Measurements from ENCODE around the gene ITCH.

ITCH gene

DNA sequence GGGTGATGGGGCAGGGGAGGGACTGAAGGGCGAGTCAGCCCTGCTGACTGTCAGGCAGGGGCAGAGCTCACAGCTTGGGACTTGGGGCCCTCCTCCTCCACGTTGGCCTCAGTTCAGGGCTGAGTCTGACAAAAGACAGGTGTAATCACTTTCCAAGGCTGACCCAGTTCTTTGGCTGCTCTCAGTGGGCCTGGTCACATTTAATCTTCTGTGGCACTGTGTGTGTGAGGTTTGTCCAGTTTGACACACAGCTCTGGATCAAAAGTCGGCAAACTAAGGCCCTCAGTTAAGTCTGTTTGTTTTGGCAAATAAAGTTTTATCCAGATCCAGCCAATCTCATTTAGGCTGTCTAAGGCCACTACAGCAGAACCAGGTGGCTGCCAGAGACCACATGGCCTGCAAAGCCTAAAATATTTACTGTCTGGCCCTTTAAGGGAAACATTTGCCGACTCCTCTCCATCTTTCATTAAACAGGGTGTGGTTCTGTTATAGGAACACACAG, 190.3 kb downstream of the ITCH start:
- no peak for DNase-seq (ENCODE audit: low spot score)
- ChIA-PET POLR2A (ENCODE audit: low non-redundant PET) (no interaction called here), CTCF (interaction anchor here (0.6 to 1.2 kb wide), 4 partner anchors 93 to 241 kb away, joined by 3 read pairs; no protein-coding TSS in a partner anchor)
- TF ChIP-seq, protein P1, sequence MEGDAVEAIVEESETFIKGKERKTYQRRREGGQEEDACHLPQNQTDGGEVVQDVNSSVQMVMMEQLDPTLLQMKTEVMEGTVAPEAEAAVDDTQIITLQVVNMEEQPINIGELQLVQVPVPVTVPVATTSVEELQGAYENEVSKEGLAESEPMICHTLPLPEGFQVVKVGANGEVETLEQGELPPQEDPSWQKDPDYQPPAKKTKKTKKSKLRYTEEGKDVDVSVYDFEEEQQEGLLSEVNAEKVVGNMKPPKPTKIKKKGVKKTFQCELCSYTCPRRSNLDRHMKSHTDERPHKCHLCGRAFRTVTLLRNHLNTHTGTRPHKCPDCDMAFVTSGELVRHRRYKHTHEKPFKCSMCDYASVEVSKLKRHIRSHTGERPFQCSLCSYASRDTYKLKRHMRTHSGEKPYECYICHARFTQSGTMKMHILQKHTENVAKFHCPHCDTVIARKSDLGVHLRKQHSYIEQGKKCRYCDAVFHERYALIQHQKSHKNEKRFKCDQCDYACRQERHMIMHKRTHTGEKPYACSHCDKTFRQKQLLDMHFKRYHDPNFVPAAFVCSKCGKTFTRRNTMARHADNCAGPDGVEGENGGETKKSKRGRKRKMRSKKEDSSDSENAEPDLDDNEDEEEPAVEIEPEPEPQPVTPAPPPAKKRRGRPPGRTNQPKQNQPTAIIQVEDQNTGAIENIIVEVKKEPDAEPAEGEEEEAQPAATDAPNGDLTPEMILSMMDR (conservative IDR thresholded peaks at IDR 0.05; ENCODE audit: low read depth), result no peak
- H3K27ac ChIP-seq, result peak overlapping the region; percentile 40

DNA sequence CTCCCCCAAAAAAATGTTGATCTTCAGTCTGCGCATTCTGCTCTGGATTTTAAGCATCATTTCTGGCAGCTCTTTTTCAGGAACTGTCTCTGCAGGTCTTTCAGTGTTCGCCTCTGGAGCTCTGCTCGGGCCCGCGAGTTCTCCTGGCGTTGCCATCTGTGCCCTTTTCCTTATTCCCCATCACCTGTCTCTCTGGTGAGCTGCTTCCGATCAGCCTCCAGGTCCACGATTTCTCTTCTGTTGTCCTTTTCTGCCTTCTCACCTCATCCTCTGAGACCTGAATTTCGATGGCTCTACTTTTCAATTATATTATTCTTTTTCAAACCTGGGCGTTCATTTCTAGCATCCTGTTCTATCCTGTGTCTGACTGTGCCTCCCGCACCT, 194.9 kb downstream of the ITCH start:
- ChIA-PET CTCF (interaction anchor here (0.9 to 1.7 kb wide), 4 partner anchors 10 to 255 kb away, joined by 3 to 6 read pairs (median 4); partner anchors contain the start of gene AHCY), POLR2A (ENCODE audit: low non-redundant PET) (interaction anchor here (0.6 to 1.4 kb wide), 2 partner anchors 37 to 42 kb away, joined by 3 to 6 read pairs; partner anchors contain the start of gene DYNLRB1)
- DNase-seq (ENCODE audit: low spot score), result peak; percentile 41
- peak overlapping the region; percentile 74 for H3K27ac ChIP-seq
- TF ChIP-seq, protein P1 (conservative IDR thresholded peaks at IDR 0.05; ENCODE audit: low read depth), result no peak

DNA sequence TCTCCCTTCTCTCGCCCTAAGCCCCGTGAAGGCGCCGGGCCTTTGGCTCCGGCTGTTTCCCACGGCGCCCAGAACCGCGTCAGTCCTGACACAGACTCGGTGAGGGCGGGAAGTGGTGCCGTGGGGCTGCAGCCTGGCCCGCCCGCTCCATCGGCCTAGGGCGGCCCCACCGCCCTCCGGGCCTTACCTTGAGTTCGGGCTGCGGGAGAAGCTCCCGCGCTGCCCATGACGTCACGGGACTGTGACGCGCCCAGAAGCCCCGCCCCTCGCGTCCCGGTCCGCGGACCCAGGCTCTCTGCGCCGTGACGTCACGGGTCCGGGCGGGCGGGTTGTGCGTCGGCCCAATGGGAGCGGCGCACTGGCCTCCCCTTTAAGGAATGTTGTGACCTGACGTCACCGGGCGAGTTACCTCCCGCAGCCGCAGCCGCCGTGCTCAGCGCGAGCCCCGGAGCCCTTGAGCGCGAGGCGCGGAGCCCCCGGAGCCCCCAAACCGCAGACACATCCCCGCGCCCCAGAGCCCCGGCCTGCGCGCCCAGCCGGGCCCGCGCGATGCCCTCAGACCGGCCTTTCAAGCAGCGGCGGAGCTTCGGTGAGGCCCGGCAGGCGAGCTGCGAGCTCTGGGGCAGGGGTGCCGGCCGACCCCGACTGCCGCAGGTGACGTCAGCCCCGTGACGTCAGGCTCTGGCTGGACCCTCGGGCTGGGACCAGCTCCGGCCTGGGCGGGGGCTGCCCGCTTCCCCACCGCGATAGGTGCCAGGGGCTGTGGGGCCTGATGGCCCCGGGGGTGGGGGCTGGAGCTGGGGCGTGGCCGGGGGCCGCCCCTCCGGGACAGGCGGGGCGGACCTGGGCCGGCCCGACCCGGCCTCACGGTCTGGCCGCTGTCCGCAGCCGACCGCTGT, 195.5 kb downstream of the ITCH start, which contains the start of gene MAP1LC3A:
Gene MAP1LC3A (plus strand): TSS at position 399 of the 899 bp plus-strand sequence. CDS start 151 bp downstream, at position 550.
- CTCF ChIA-PET, result interaction anchor here (0.9 to 1.7 kb wide), 4 partner anchors 9 to 256 kb away, joined by 3 to 6 read pairs (median 4); partner anchors contain the start of gene AHCY
- POLR2A ChIA-PET (ENCODE audit: low non-redundant PET), result interaction anchor here (0.6 to 1.4 kb wide), 3 partner anchors 38 to 92 kb away, joined by 3 to 6 read pairs (median 3); partner anchors contain the start of gene DYNLRB1
- peak; percentile 99 for DNase-seq (ENCODE audit: low spot score)
- TF ChIP-seq, protein P1 (conservative IDR thresholded peaks at IDR 0.05; ENCODE audit: low read depth), result no peak
- H3K27ac ChIP-seq, result peak within 1 kb of the TSS; percentile 74

DNA sequence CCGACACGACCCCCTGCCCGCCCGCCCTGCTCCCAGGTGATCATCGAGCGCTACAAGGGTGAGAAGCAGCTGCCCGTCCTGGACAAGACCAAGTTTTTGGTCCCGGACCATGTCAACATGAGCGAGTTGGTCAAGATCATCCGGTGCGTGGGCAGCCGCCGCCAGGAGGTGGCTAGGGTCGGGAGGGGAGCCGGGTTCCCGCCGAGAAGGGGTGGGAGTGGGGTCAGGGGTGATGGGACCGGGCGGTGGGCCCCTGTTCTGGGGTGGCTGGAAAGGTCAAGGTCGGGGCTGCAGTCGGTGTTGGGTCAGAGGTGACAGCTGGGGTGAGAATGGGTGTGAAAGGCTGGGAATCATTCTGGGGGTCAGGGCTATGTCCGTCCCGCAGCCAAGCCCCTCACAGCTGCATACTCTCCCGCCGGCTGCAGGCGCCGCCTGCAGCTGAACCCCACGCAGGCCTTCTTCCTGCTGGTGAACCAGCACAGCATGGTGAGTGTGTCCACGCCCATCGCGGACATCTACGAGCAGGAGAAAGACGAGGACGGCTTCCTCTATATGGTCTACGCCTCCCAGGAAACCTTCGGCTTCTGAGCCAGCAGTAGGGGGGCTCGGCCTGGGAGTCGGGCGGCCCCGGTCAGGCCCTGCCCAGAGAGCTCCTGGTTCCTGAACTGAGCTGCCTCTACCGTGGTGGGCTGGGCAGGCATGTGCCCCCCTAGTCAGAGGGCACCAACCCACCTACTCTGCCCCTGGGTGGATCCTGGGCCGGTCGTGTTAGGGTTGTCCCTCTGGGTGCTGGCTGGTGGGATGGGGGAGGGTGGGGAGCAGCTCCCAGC, 196.5 kb downstream of the ITCH start:
- no peak for DNase-seq (ENCODE audit: low spot score)
- H3K27ac ChIP-seq, result peak overlapping the region; percentile 74
- ChIA-PET POLR2A (ENCODE audit: low non-redundant PET) (interaction anchor here (0.5 to 1.4 kb wide), 3 partner anchors 42 to 91 kb away, joined by 3 to 6 read pairs (median 5); partner anchors contain the start of gene DYNLRB1), CTCF (interaction anchor here (0.6 to 1.7 kb wide), 4 partner anchors 21 to 247 kb away, joined by 3 to 6 read pairs (median 4); no protein-coding TSS in a partner anchor)
- TF ChIP-seq, protein P1 (conservative IDR thresholded peaks at IDR 0.05; ENCODE audit: low read depth), result no peak

DNA sequence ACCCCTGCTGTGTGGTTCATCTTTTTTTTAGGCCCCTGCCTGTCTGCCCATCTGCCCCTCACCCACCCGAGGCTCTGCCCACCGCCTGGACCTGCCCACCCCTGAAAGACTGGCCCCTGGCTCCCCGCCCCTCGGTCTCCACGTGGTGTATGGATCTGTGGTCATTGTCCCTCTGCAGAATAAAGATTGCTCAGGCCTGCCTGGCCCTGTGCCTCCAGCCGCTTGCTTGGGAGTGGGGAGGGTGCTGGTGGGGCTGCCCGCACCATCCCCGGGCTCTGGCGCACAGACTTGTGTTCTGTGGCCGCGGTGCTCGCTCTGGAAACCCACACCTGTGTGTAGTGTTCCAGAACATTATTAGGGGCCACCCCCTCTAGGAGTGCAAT, 197.1 kb downstream of the ITCH start:
- no peak for DNase-seq (ENCODE audit: low spot score)
- TF ChIP-seq, protein P1 (conservative IDR thresholded peaks at IDR 0.05; ENCODE audit: low read depth), result no peak
- POLR2A ChIA-PET (ENCODE audit: low non-redundant PET), result no interaction called here
- CTCF ChIA-PET, result interaction anchor here (0.6 kb wide), 2 partner anchors 142 to 143 kb away, joined by 4 to 5 read pairs; no protein-coding TSS in a partner anchor
- H3K27ac ChIP-seq, result peak overlapping the region; percentile 74

All from RWPE1 (cell line).